Left lung (tissue), 10 donors: ENCODE results near the gene WDFY1. TPM values are rescaled to one million over a fixed set of nuclear protein-coding genes. Genes with fewer than 3 reads are reported as not detected.
"Not testable (repeated sequence)": the region's sequence is repeated elsewhere in the genome, so short reads cannot be mapped to it uniquely, and the experiment has no call there.

Experiments
- ATAC-seq: fragments of 200-7000 bp; cut with Tn5 transposase; one replicate; pipeline ENCODE4 v1.9.1; 2020; ENCODE audit warnings: moderate library complexity
- DNase-seq, 4 donors: peaks; one replicate each; pipeline ENCODE4 v3.0.0-alpha.2; 2013 to 2020
- H3K27ac ChIP-seq, 2 donors: fragments of 200-600 bp; sonication (generic) in 1 of 2; one replicate each; pipeline versions ENCODE4 v1.5.0 to v1.8.0; 2020 to 2021
- H3K27me3 ChIP-seq, 2 donors: fragments of 200-600 bp; sonication (generic) in 1 of 2; one replicate each; pipeline versions ENCODE4 v1.5.0 to v1.8.0; 2020 to 2021
- H3K36me3 ChIP-seq, 2 donors: fragments of 200-600 bp; sonication (generic) in 1 of 2; one replicate each; pipeline versions ENCODE4 v1.5.0 to v1.8.0; 2020 to 2021
- H3K4me1 ChIP-seq, 2 donors: fragments of 200-600 bp; one replicate each; pipeline ENCODE4 v1.8.0; 2021
- H3K4me3 ChIP-seq, 2 donors: fragments of 200-600 bp; sonication (generic) in 1 of 2; one replicate each; pipeline versions ENCODE4 v1.5.0 to v1.8.0; 2020 to 2021; ENCODE audit warnings: mild to moderate bottlenecking in 1 of 2
- H3K9me3 ChIP-seq, 2 donors: fragments of 200-600 bp; sonication (generic) in 1 of 2; one replicate each; pipeline versions ENCODE4 v1.5.0 to v1.8.0; 2020 to 2021
- CTCF ChIP-seq, 2 donors: fragments of 200-600 bp; sonication (generic) in 1 of 2; IDR thresholded peaks; one replicate each; pipeline versions ENCODE4 v1.5.0 to v1.8.0; 2021; ENCODE audit warnings: antibody characterized with exemption in 2 of 2
- intact Hi-C, 2 donors: fragments of 100-400 bp; cut with DNase I; formaldehyde crosslinking; loops; one replicate each; pipeline versions ENCODE4 v1.11.2 to v1.14.2; 2022
- polyA plus RNA-seq, 6 donors: library from polyadenylated mRNA; unstranded; fragments of 120-200 nt; gene quantifications; one replicate each; pipeline ENCODE4 v1.2.1, GENCODE V29; 2013; ENCODE audit not compliant: insufficient read length in 6 of 6
- total RNA-seq, 2 donors: library from RNA; stranded (reverse); fragmentation: NEBNext Ultra II Directional; extraction: Animal tissue kit (Norgen Biotek cat#: 25700); gene quantifications; one replicate each; pipeline ENCODE4 v1.2.1, GENCODE V29; 2021
- donor health status: DM: no; HTN: yes; CAD: no.
- donor health status: DM: no; HTN: no; CAD: no.

The WDFY1 gene
- total and polyA plus RNA-seq, 8 donors = 45.5 to 71.9 (median 67.5) TPM

- Histone ChIP-seq H3K9me3 (no peaks in the 10 kb centered on the region), H3K27me3 (no peaks in the 10 kb centered on the region), H3K27ac (peak overlapping the region in 1 of 2 donors; percentile 95), H3K4me1 (peaks cover 17 to 47% of the 10 kb centered on the region in 2 donors), H3K36me3 (no peaks in the 10 kb centered on the region), H3K4me3 (peak overlapping the region in 1 of 2 donors; percentile 86)
- DNase-seq (no peak), ATAC-seq (no peak)
- intact Hi-C loops = no loop called here
- no peak for TF ChIP-seq CTCF (IDR thresholded peaks at IDR 0.05)
These were observed 620 bp upstream of the WDFY1 start for GRCh38 chr2:223945755-223946154.

- Histone ChIP-seq H3K27me3 (no peaks in the 10 kb centered on the region), H3K36me3 (no peaks in the 10 kb centered on the region), H3K9me3 (no peaks in the 10 kb centered on the region), H3K4me1 (peaks cover 13 to 45% of the 10 kb centered on the region in 2 donors), H3K4me3 (peak overlapping the region; percentile 76 to 86), H3K27ac (peak overlapping the region; percentile 92 to 95)
- intact Hi-C loops = no loop called here
- TF ChIP-seq CTCF (IDR thresholded peaks at IDR 0.05) = no peak
- peak in 3 of 4 donors; percentile 45 to 84 (median 45) for DNase-seq
- ATAC-seq = peak; percentile 66
These were observed 901 bp downstream of the WDFY1 start for GRCh38 chr2:223944166-223944702.

GRCh38 chr2:223943561-223944008 is 1.6 kb downstream of the WDFY1 start:
- TF ChIP-seq CTCF (IDR thresholded peaks at IDR 0.05) = no peak
- peaks cover 13 to 52% of the 10 kb centered on the region in 2 donors for H3K4me1 ChIP-seq
- no peaks in the 10 kb centered on the region for H3K27me3 ChIP-seq
- no peak for ATAC-seq
- H3K4me3 ChIP-seq = peak overlapping the region; percentile 76 to 86
- no peak for DNase-seq
- intact Hi-C loops = no loop called here
- H3K36me3 ChIP-seq = no peaks in the 10 kb centered on the region
- H3K27ac ChIP-seq = peak overlapping the region; percentile 92 to 95
- no peaks in the 10 kb centered on the region for H3K9me3 ChIP-seq

GRCh38 chr2:223943135-223943534 is 2.0 kb downstream of the WDFY1 start:
- Histone ChIP-seq H3K27me3 (no peaks in the 10 kb centered on the region), H3K9me3 (no peaks in the 10 kb centered on the region), H3K4me3 (peak overlapping the region; percentile 76 to 86), H3K4me1 (peaks cover 13 to 56% of the 10 kb centered on the region in 2 donors), H3K36me3 (no peaks in the 10 kb centered on the region), H3K27ac (peak overlapping the region; percentile 48 to 95)
- intact Hi-C loops = no loop called here
- no peak for TF ChIP-seq CTCF (IDR thresholded peaks at IDR 0.05)
- DNase-seq (no peak), ATAC-seq (no peak)

GRCh38 chr2:223941579-223942277 is 3.4 kb downstream of the WDFY1 start:
- Histone ChIP-seq H3K9me3 (no peaks in the 10 kb centered on the region), H3K27me3 (no peaks in the 10 kb centered on the region), H3K27ac (peak overlapping the region in 1 of 2 donors; percentile 33), H3K4me1 (peaks cover 19 to 70% of the 10 kb centered on the region in 2 donors), H3K4me3 (no peak overlapping the region), H3K36me3 (no peaks in the 10 kb centered on the region)
- TF ChIP-seq CTCF (IDR thresholded peaks at IDR 0.05) = no peak
- intact Hi-C loops = no loop called here
- ATAC-seq (no peak), DNase-seq (no peak)

GRCh38 chr2:223939438-223939837 is 5.7 kb downstream of the WDFY1 start:
- H3K4me3 ChIP-seq, H3K36me3 ChIP-seq, H3K27me3 ChIP-seq, ATAC-seq, H3K9me3 ChIP-seq, DNase-seq, intact Hi-C loops: not testable (repeated sequence)
- H3K27ac ChIP-seq = peak overlapping the region in 1 of 2 donors; percentile 55
- peaks cover 15 to 85% of the 10 kb centered on the region in 2 donors for H3K4me1 ChIP-seq
